K562 (cell line): ENCODE results near the gene POLR1B. TPM values are rescaled to one million over a fixed set of nuclear protein-coding genes. Genes with fewer than 3 reads are reported as not detected.

ENCODE experiments used
- ATAC-seq: fragments of 200-7000 bp; cut with Tn5 transposase; 3 replicates; pipeline ENCODE4 v1.9.1; 2020; ENCODE audit warnings: moderate library complexity
- BruUV-seq: library from RNA; stranded (reverse); fragments of 400-500 nt; replicated peaks from 2 replicates; lab custom pipeline; 2021; lab: Mats Ljungman, UMichigan
- CTCF ChIA-PET: fragments of 300-600 bp; formaldehyde crosslinking; extraction: SDS; loops from one replicate; lab custom pipeline; 2021; ENCODE audit warnings: low intra/inter-chr PET ratio; lab: Yijun Ruan, JAX
- POLR2A ChIA-PET: fragments of 300-600, 350-650 bp; sonication (Branson Sonifier 250); formaldehyde crosslinking; extraction: SDS; loops from one replicate; lab custom pipeline; 2021; ENCODE audit warnings: antibody characterized with exemption, inconsistent platforms; lab: Yijun Ruan, JAX
- DNase-seq, 4 experiments: peaks; one replicate each; pipeline versions ENCODE4 v3.0.0 to v3.0.0-alpha.2; 2011 to 2018; ENCODE audit warnings: low spot score in 3 of 4, mixed read lengths in 3 of 4; ENCODE audit errors: extremely low read depth in 1 of 4
- FAIRE-seq: peaks from 2 replicates; lab custom pipeline; 2011; peaks lifted over from hg19 to GRCh38; lab: Jason Lieb, UNC
- H2AFZ ChIP-seq: 2 replicates; pipeline ENCODE4 v1.6.0; 2011; ENCODE audit warnings: low read depth, low read length, control low read depth, inconsistent platforms
- H3K27ac ChIP-seq: fragments of 200-600 bp; 3 replicates; pipeline ENCODE4 v1.8.0; 2011; ENCODE audit warnings: low read depth, mild to moderate bottlenecking, control low read depth, inconsistent platforms, low read length, moderate library complexity, mixed read lengths; ENCODE audit errors: extremely low read depth
- H3K27me3 ChIP-seq, 2 experiments: fragments of 300-600 bp in 1 of 2; 2 replicates in 1 of 2; 3 replicates in 1 of 2; pipeline versions ENCODE4 v1.6.0 to v1.8.0; 2011; ENCODE audit warnings: inconsistent platforms in 2 of 2, low read length in 2 of 2, mild to moderate bottlenecking in 1 of 2, mixed read lengths in 1 of 2, moderate library complexity in 1 of 2; ENCODE audit not compliant: control insufficient read depth in 2 of 2, insufficient read depth in 2 of 2
- H3K36me3 ChIP-seq: fragments of 300-600 bp; 3 replicates; pipeline ENCODE4 v1.8.0; 2011; ENCODE audit warnings: mild to moderate bottlenecking, low read length, inconsistent platforms; ENCODE audit not compliant: control insufficient read depth, insufficient read depth
- H3K4me1 ChIP-seq, 2 experiments: fragments of 200-600 bp in 1 of 2; replicated peaks in 1 of 2; 2 replicates in 1 of 2; 3 replicates in 1 of 2; pipeline versions ENCODE4 v1.5.1 to v1.8.0; 2011; ENCODE audit warnings: inconsistent platforms in 2 of 2, low read length in 2 of 2, mild to moderate bottlenecking in 1 of 2, mixed read lengths in 1 of 2, moderate library complexity in 1 of 2; ENCODE audit not compliant: control insufficient read depth in 2 of 2, insufficient read depth in 2 of 2
- H3K4me2 ChIP-seq: 2 replicates; pipeline ENCODE4 v1.6.1; 2011; ENCODE audit warnings: low read length, control low read depth, inconsistent platforms, mixed read lengths; ENCODE audit not compliant: insufficient read depth
- H3K4me3 ChIP-seq: fragments of 200-600 bp; sonication (generic), shearing (Covaris generic); 2 replicates; pipeline ENCODE4 v1.5.1; 2016; ENCODE audit warnings: control low read depth, inconsistent platforms
- H3K79me2 ChIP-seq: fragments of 200-600 bp; 3 replicates; pipeline ENCODE4 v1.8.0; 2011; ENCODE audit warnings: low read length, inconsistent platforms; ENCODE audit not compliant: control insufficient read depth, insufficient read depth
- H3K9ac ChIP-seq, 2 experiments: 2 replicates each; pipeline versions ENCODE4 v1.6.0 to v1.6.1; 2011; ENCODE audit warnings: low read depth in 2 of 2, low read length in 2 of 2, control low read depth in 1 of 2, inconsistent platforms in 1 of 2, mild to moderate bottlenecking in 1 of 2, mixed read lengths in 1 of 2; ENCODE audit not compliant: insufficient read depth in 1 of 2
- H3K9me1 ChIP-seq: one replicate; pipeline ENCODE4 v1.6.0; 2011; ENCODE audit warnings: inconsistent platforms, mild to moderate bottlenecking, low read length, moderate library complexity; ENCODE audit not compliant: control insufficient read depth, insufficient read depth
- H3K9me3 ChIP-seq: replicated peaks from 2 replicates; pipeline ENCODE4 v1.5.1; 2011; ENCODE audit warnings: low read depth, low read length, inconsistent platforms; ENCODE audit not compliant: control insufficient read depth, insufficient read depth
- H4K20me1 ChIP-seq: replicated peaks from 2 replicates; pipeline ENCODE4 v1.6.1; 2011; ENCODE audit warnings: low read length, inconsistent platforms, mixed read lengths; ENCODE audit not compliant: control insufficient read depth, insufficient read depth
- AFF4 ChIP-seq: sonication (generic); formaldehyde crosslinking; IDR thresholded peaks from 2 replicates; pipeline ENCODE4 v1.8.0; 2023; ENCODE audit warnings: mild to moderate bottlenecking, missing genetic modification reagents
- KAT7 ChIP-seq: sonication (generic); formaldehyde crosslinking; IDR thresholded peaks from 2 replicates; pipeline ENCODE4 v1.8.0; 2022; ENCODE audit warnings: missing genetic modification reagents, mild to moderate bottlenecking, borderline replicate concordance
- LCOR ChIP-seq: sonication (generic); formaldehyde crosslinking; IDR thresholded peaks from 2 replicates; pipeline ENCODE4 v1.8.0; 2022; ENCODE audit warnings: mild to moderate bottlenecking, missing genetic modification reagents
- MCM2 ChIP-seq: fragments of 450-650 bp; IDR thresholded peaks from 2 replicates; pipeline ENCODE4 v1.6.1; 2017; ENCODE audit warnings: low read depth, mild to moderate bottlenecking
- PHB2 ChIP-seq: fragments of 450-650 bp; IDR thresholded peaks from 2 replicates; pipeline ENCODE4 v1.6.1; 2017; ENCODE audit warnings: low read depth
- RCOR1 ChIP-seq, 2 experiments: IDR thresholded peaks; 2 replicates each; pipeline ENCODE4 v1.6.1; 2012; ENCODE audit warnings: low read depth in 2 of 2, low read length in 2 of 2, borderline replicate concordance in 1 of 2, improper control_type of control experiment in 1 of 2
- SRSF1 ChIP-seq: fragments of 200-400 bp; formaldehyde crosslinking; IDR thresholded peaks from 2 replicates; pipeline ENCODE4 v1.6.1; 2017; ENCODE audit warnings: mild to moderate bottlenecking, low read depth, low read length, moderate library complexity
- STAG1 ChIP-seq: sonication (generic); formaldehyde crosslinking; IDR thresholded peaks from 2 replicates; pipeline ENCODE4 v1.5.0; 2020; ENCODE audit warnings: missing genetic modification reagents, borderline replicate concordance
- SUPT5H ChIP-seq: fragments of 450-650 bp; IDR thresholded peaks from 2 replicates; pipeline ENCODE4 v1.6.1; 2016
- ZEB2 ChIP-seq: fragments of 450-650 bp; IDR thresholded peaks from 2 replicates; pipeline ENCODE4 v1.6.1; 2016
- ZNF143 ChIP-seq: sonication (generic); formaldehyde crosslinking; IDR thresholded peaks from 2 replicates; pipeline ENCODE4 v1.9.0; 2022; ENCODE audit warnings: mild to moderate bottlenecking, missing genetic modification reagents
- ZNF408 ChIP-seq: fragments of 250-450 bp; sonication (Bioruptor Pico); IDR thresholded peaks from 2 replicates; pipeline ENCODE4 v1.4.0; 2020; ENCODE audit warnings: low read depth, mild to moderate bottlenecking, moderate library complexity
- ZNF830 ChIP-seq: fragments of 250-450 bp; sonication (Bioruptor Pico); IDR thresholded peaks from 2 replicates; pipeline ENCODE4 v1.5.0; 2021; ENCODE audit warnings: mild to moderate bottlenecking
- WGBS: fragments of 100-300 bp; shearing (Covaris generic); methylation state at CpG from one replicate; pipeline ENCODE4 v1.1.6; 2016; ENCODE audit warnings: low coverage, mixed read lengths; ENCODE audit not compliant: insufficient coverage; ENCODE audit errors: missing lambda C conversion rate; 5-methylcytosine and 5-hydroxymethylcytosine counted together
- in situ Hi-C: fragments of 300-500 bp; cut with MboI; formaldehyde crosslinking; loops from 4 replicates; pipeline ENCODE4 v1.15.0; 2018; ENCODE audit warnings: inconsistent platforms, mixed read lengths
- intact Hi-C: fragments of 100-400 bp; cut with micrococcal nuclease; formaldehyde crosslinking; loops from 2 replicates; pipeline ENCODE4 v1.14.2; 2022
- polyA plus RNA-seq, 8 experiments: library from polyadenylated mRNA; depleted of rRNA in 4 of 8; stranded (reverse) in 5 of 8; unstranded in 3 of 8; fragments of >200 nt; fragmentation: Nextera tagmentation in 2 of 8; fragmentation: Illumina TruSeq in 1 of 8; extraction: Ambion mirVana in 2 of 8; extraction: Trizol in 1 of 8; gene quantifications; 2 replicates each; pipeline versions ENCODE4 v1.2.1 to v1.2.3, GENCODE V29; 2011 to 2014; ENCODE audit warnings: inconsistent platforms in 1 of 8, missing spikeins in 1 of 8
- total RNA-seq, 7 experiments: library from RNA; depleted of rRNA in 6 of 7; stranded (reverse); fragments of >200 nt in 6 of 7; fragmentation: Illumina TruSeq in 2 of 7; extraction: Trizol in 2 of 7; gene quantifications; 2 replicates each; pipeline versions ENCODE4 v1.2.1 to v1.2.3, GENCODE V29; 2011 to 2021; ENCODE audit warnings: low replicate concordance in 1 of 7

The POLR1B gene
- total and polyA plus RNA-seq, 9 of the 15 experiments (the other 6 are each of a cell fraction or from before 2014, with no cell fraction given), result 19.8 to 55.1 (median 40.2) TPM

- Histone ChIP-seq H3K4me1 (no peaks in the 10 kb centered on the region), H3K9me3 (no peaks in the 10 kb centered on the region), H2AFZ (no peak overlapping the region), H3K27me3 (no peaks in the 10 kb centered on the region), H4K20me1 (no peaks in the 10 kb centered on the region), H3K9me1 (peaks cover 3% of the 10 kb centered on the region), H3K9ac (no peak overlapping the region), H3K79me2 (no peaks in the 10 kb centered on the region), H3K27ac (no peak overlapping the region), H3K36me3 (peaks cover 47% of the 10 kb centered on the region; the same call in 2 of the 3 replicates), H3K4me3 (no peak overlapping the region), H3K4me2 (no peak overlapping the region)
- DNase-seq, result no peak
- ChIA-PET CTCF (no interaction called here), POLR2A (interaction anchor here (1.5 kb wide), 1 partner anchor 10 kb away, joined by 6 read pairs; no protein-coding TSS in a partner anchor)
- no peak for FAIRE-seq
- no peak for ATAC-seq
- WGBS, result 79% methylated on average over 4 of the region's 4 CpGs
- no TSS peak for BruUV-seq
- intact Hi-C loops (no loop called here), in situ Hi-C loops (no loop called here)
- no peak for TF ChIP-seq KAT7 (CRISPR knock-in tag)
- TF ChIP-seq AFF4 (CRISPR knock-in tag), result no peak
- no peak for TF ChIP-seq SUPT5H
- TF ChIP-seq ZNF408 (CRISPR knock-in tag), result no peak
- TF ChIP-seq MCM2, result no peak
- no peak for TF ChIP-seq RCOR1 (IDR thresholded peaks at IDR 0.05; ENCODE audit: borderline replicate concordance in 1 of 2, low read depth in 2 of 2, low read length in 2 of 2)
- TF ChIP-seq ZEB2, result no peak
- no peak for TF ChIP-seq ZNF143 (CRISPR knock-in tag)
- no peak for TF ChIP-seq PHB2
- no peak for TF ChIP-seq ZNF830
- TF ChIP-seq LCOR (CRISPR knock-in tag), result no peak
- no peak for TF ChIP-seq SRSF1
- no peak for TF ChIP-seq STAG1 (CRISPR knock-in tag)
Measured at GRCh38 chr2:112529757-112530156, 12.5 kb upstream of the POLR1B start.
